ENCODE results near the gene ZNF266. TPM values are rescaled to one million over a fixed set of nuclear protein-coding genes. Genes with fewer than 3 reads are reported as not detected.
A peak's percentile ranks its signal among the peaks of the same experiment; 100 is the strongest.

Gene ZNF266
- total RNA-seq, 1 donor from 2014 or later: 35.4 TPM

GRCh38 chr19:9381361-9381785 lies 54.0 kb downstream of the ZNF266 start:
- Mint-ChIP-seq H3K4me1 (ENCODE audit: low read depth) (no peaks in the 10 kb centered on the region), H3K27me3 (no peaks in the 10 kb centered on the region), H3K36me3 (ENCODE audit: insufficient read depth) (peaks cover 91% of the 10 kb centered on the region), H3K9me3 (ENCODE audit: low read depth) (peaks cover 65% of the 10 kb centered on the region), H3K27ac (peak overlapping the region; percentile 13), H3K4me3 (ENCODE audit: low read depth) (no peak overlapping the region)
- no peak for TF ChIP-seq CTCF (IDR thresholded peaks at IDR 0.05; ENCODE audit: unreplicated experiment)
- no peak for DNase-seq (ENCODE audit: low spot score, unreplicated experiment)

- Mint-ChIP-seq H3K27me3 (no peaks in the 10 kb centered on the region), H3K36me3 (ENCODE audit: insufficient read depth) (peaks cover 83% of the 10 kb centered on the region), H3K4me1 (ENCODE audit: low read depth) (no peaks in the 10 kb centered on the region), H3K9me3 (ENCODE audit: low read depth) (peaks cover 67% of the 10 kb centered on the region), H3K27ac (peak overlapping the region; percentile 24), H3K4me3 (ENCODE audit: low read depth) (no peak overlapping the region)
- TF ChIP-seq CTCF (IDR thresholded peaks at IDR 0.05; ENCODE audit: unreplicated experiment): no peak
- no peak for DNase-seq (ENCODE audit: low spot score, unreplicated experiment)
Measured at GRCh38 chr19:9370738-9371619, 64.4 kb downstream of the ZNF266 start.

- DNase-seq (ENCODE audit: low spot score, unreplicated experiment): no peak
- Mint-ChIP-seq H3K9me3 (ENCODE audit: low read depth) (peaks cover 53% of the 10 kb centered on the region), H3K36me3 (ENCODE audit: insufficient read depth) (peaks cover 74% of the 10 kb centered on the region), H3K4me3 (ENCODE audit: low read depth) (no peak within 1 kb of the TSS), H3K27me3 (no peaks in the 10 kb centered on the region), H3K4me1 (ENCODE audit: low read depth) (no peaks in the 10 kb centered on the region), H3K27ac (no peak within 1 kb of the TSS)
- no peak for TF ChIP-seq CTCF (IDR thresholded peaks at IDR 0.05; ENCODE audit: unreplicated experiment)
Measured at GRCh38 chr19:9362905-9363304, 72.5 kb downstream of the ZNF266 start, which contains the start of gene ZNF177. Gene ZNF177 (plus strand): TSS chr19:9363013. CDS start chr19:9378312, 15,299 bp downstream.

Other genes starting within 250 kb of the ZNF266 start
- gene OR7D4, start 216.0 kb downstream of the ZNF266 start, total RNA-seq: not detected in 2 replicates
- gene OR7E24, start 184.6 kb downstream of the ZNF266 start, total RNA-seq: not detected in 2 replicates
- gene ZNF699, start 125.7 kb downstream of the ZNF266 start, total RNA-seq: 6.6 and 8.0 TPM in 2 replicates
- 42.4 and 42.5 TPM in 2 replicates for gene ZNF559, start 111.4 kb downstream of the ZNF266 start, total RNA-seq
- 12.7 and 12.9 TPM in 2 replicates for gene ZNF177, start 72.6 kb downstream of the ZNF266 start, total RNA-seq
- gene ZNF560, start 63.0 kb upstream of the ZNF266 start, total RNA-seq: not detected in 2 replicates
- gene ZNF426, start 103.1 kb upstream of the ZNF266 start, total RNA-seq: 21.7 and 24.2 TPM in 2 replicates
- gene ZNF121, start 148.9 kb upstream of the ZNF266 start, total RNA-seq: 53.9 and 57.0 TPM in 2 replicates
- 84.9 and 90.1 TPM in 2 replicates for gene ZNF561, start 185.7 kb upstream of the ZNF266 start, total RNA-seq
- 28.4 and 31.2 TPM in 2 replicates for gene ZNF562, start 239.5 kb upstream of the ZNF266 start, total RNA-seq

Data from progenitor cell of endocrine pancreas (in vitro differentiated cells).